BJ (cell line): ENCODE measurements around the gene ELK4. TPM values are rescaled to one million over a fixed set of nuclear protein-coding genes. Genes with fewer than 3 reads are reported as not detected.
A peak's percentile ranks its signal among the peaks of the same experiment; 100 is the strongest.

ENCODE experiments used
- CTCF ChIA-PET: fragments of 350-600 bp; formaldehyde crosslinking; extraction: SDS; loops from one replicate; lab custom pipeline; 2021; ENCODE audit warnings: antibody characterized with exemption, inconsistent platforms; lab: Yijun Ruan, JAX
- POLR2A ChIA-PET: fragments of 300-600 bp; sonication (Branson Sonifier 250); formaldehyde crosslinking; extraction: SDS; loops from one replicate; lab custom pipeline; 2021; ENCODE audit warnings: antibody characterized with exemption; lab: Charles Lee
- DNase-seq: peaks from one replicate; pipeline ENCODE4 v3.0.0-alpha.2; 2011; ENCODE audit warnings: low read depth
- H3K27me3 ChIP-seq: 2 replicates; pipeline ENCODE4 v1.6.0; 2011; ENCODE audit warnings: low read length; ENCODE audit not compliant: control insufficient read depth, insufficient read depth
- H3K36me3 ChIP-seq: 2 replicates; pipeline ENCODE4 v1.5.1; 2011; ENCODE audit warnings: low read length; ENCODE audit not compliant: control insufficient read depth, insufficient read depth
- H3K4me3 ChIP-seq: 2 replicates; pipeline ENCODE4 v1.5.1; 2011; ENCODE audit warnings: low read depth, mild to moderate bottlenecking, control low read depth, low read length
- CTCF ChIP-seq: IDR thresholded peaks from 2 replicates; pipeline ENCODE4 v1.5.1; 2011; ENCODE audit warnings: low read depth, mild to moderate bottlenecking, control low read depth, inconsistent platforms, low read length, moderate library complexity; ENCODE audit not compliant: insufficient read depth
- polyA plus RNA-seq: library from polyadenylated mRNA; depleted of rRNA; stranded (reverse); fragments of >200 nt; gene quantifications from 2 replicates; pipeline ENCODE4 v1.2.3, GENCODE V29; 2011

Gene ELK4
- polyA plus RNA-seq, 1 experiment: 3.4 TPM

- POLR2A ChIA-PET: no interaction called here
- DNase-seq: no peak
- no peak for TF ChIP-seq CTCF
- H3K4me3 ChIP-seq: no peak overlapping the region
- no peaks in the 10 kb centered on the region for H3K36me3 ChIP-seq
- no peaks in the 10 kb centered on the region for H3K27me3 ChIP-seq
- CTCF ChIA-PET: interaction anchor here (0.5 to 10.1 kb wide), 50 partner anchors 7 to 387 kb away, joined by 3 to 426 read pairs (median 5); partner anchors contain the start of gene ELK4
Measured at GRCh38 chr1:205590777-205591513, 40.9 kb downstream of the ELK4 start.

GRCh38 chr1:205590457-205590768 lies 41.4 kb downstream of the ELK4 start:
- TF ChIP-seq CTCF: no peak
- Histone ChIP-seq H3K27me3 (no peaks in the 10 kb centered on the region; the same call in 1 of the 2 replicates), H3K36me3 (no peaks in the 10 kb centered on the region), H3K4me3 (no peak overlapping the region)
- ChIA-PET CTCF (interaction anchor here (0.5 to 10.1 kb wide), 15 partner anchors 10 to 131 kb away, joined by 3 to 426 read pairs (median 12); partner anchors contain the start of gene ELK4), POLR2A (no interaction called here)
- no peak for DNase-seq

DNA sequence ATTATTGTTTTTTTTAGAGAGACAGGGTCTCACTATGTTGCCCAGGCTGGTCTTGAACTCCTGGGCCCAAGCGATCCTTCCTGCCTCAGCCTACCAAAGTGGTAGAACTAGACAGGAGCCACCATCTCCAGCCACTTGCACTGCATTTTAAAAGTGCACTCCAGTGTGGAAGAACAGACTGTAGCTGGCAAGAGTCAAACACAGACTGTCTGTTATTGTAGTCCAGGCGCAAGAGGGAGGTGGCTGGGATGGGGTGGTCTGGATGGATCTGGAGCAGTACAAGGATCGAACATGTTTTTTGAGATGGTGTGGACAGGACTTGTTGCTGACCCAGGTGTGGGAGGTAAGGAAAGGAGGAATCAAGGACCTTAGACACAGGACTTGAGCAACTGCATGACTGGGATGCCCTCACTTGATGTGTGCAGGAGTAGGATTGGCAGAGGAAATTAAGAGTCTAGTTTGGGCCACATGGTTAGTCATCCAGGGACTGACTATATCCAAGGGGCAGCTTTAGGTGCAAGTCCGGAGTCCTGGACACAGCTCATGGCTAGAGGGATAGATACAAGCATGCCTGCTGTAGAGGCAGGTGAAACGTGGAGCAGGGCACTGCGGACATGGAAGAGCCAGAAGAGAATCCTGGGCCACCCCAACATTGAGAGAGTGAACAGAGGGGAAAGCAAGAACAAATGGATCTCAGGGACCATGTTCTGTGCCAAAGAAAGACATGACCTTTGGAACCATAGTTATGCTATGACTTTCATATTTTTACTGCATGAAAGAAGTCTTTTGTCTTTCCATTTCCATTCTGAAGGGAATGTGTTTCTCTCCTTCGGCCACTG lies 42.0 kb downstream of the ELK4 start:
- no peak for TF ChIP-seq CTCF
- POLR2A ChIA-PET: no interaction called here
- CTCF ChIA-PET: interaction anchor here (0.6 to 10.1 kb wide), 14 partner anchors 10 to 140 kb away, joined by 3 to 426 read pairs (median 7); partner anchors contain the start of gene ELK4
- Histone ChIP-seq H3K27me3 (no peaks in the 10 kb centered on the region; the same call in 1 of the 2 replicates), H3K4me3 (no peak overlapping the region), H3K36me3 (no peaks in the 10 kb centered on the region)
- DNase-seq: no peak

GRCh38 chr1:205589046-205589445 lies 42.8 kb downstream of the ELK4 start:
- H3K4me3 ChIP-seq: no peak overlapping the region
- TF ChIP-seq CTCF: no peak
- DNase-seq: no peak
- H3K27me3 ChIP-seq: no peaks in the 10 kb centered on the region; the same call in 1 of the 2 replicates
- ChIA-PET CTCF (interaction anchor here (0.6 to 10.1 kb wide), 14 partner anchors 9 to 388 kb away, joined by 3 to 426 read pairs (median 4); no protein-coding TSS in a partner anchor), POLR2A (interaction anchor here (0.8 kb wide), 1 partner anchor 42 kb away, joined by 5 read pairs; no protein-coding TSS in a partner anchor)
- H3K36me3 ChIP-seq: no peaks in the 10 kb centered on the region

DNA sequence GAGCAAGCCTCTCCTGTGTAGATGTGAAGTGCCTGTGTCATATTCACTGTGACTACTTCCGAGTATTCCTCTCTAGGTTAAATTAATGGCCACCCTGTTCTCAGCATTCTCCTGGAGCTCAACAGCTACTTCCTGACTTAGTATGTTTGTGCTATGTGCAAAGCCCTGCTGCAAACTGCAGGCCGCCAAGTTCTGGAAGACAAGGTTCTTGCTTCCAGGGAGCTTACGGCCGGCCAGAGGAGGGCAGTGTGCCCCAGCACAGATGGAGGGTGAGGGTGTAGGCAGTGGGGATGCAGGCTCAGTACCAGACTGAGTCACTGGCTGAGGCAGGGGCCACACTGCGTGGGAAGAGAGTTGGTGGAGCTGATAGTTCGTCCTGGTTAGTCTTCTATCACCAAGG lies 43.2 kb downstream of the ELK4 start:
- POLR2A ChIA-PET: interaction anchor here (0.8 kb wide), 1 partner anchor 42 kb away, joined by 5 read pairs; no protein-coding TSS in a partner anchor
- TF ChIP-seq CTCF: peak; percentile 60
- H3K27me3 ChIP-seq: peaks cover 3% of the 10 kb centered on the region
- H3K36me3 ChIP-seq: no peaks in the 10 kb centered on the region
- no peak for DNase-seq
- CTCF ChIA-PET: interaction anchor here (0.9 to 10.1 kb wide), 13 partner anchors 9 to 389 kb away, joined by 3 to 426 read pairs (median 5); no protein-coding TSS in a partner anchor
- H3K4me3 ChIP-seq: no peak overlapping the region
